Left lobe of liver (tissue), 2 donors: ENCODE measurements around the gene SETD1A. TPM values are rescaled to one million over a fixed set of nuclear protein-coding genes. Genes with fewer than 3 reads are reported as not detected.

Experiments used
- ATAC-seq: fragments of 200-7000 bp; cut with Tn5 transposase; one replicate; pipeline ENCODE4 v1.9.1; 2020; ENCODE audit warnings: mild to moderate bottlenecking, moderate library complexity
- DNase-seq: peaks from one replicate; pipeline ENCODE4 v3.0.0-alpha.2; 2020; ENCODE audit warnings: low spot score
- total RNA-seq: library from RNA; stranded (reverse); gene quantifications from one replicate; pipeline ENCODE4 v1.2.1, GENCODE V29; 2021
- donor health status: DM: no; HTN: no; CAD: no; lungs with moderate emphysema.
- donor health status: DM: no; HTN: yes; CAD: no.

SETD1A gene
- total RNA-seq, 1 donor from 2014 or later, result 8.2 TPM

GRCh38 chr16:30996324-30996984 is 38.9 kb downstream of the SETD1A start:
- peak; percentile 61 for ATAC-seq

GRCh38 chr16:30996985-30997724 is 39.6 kb downstream of the SETD1A start:
- DNase-seq (peak; percentile 94), ATAC-seq (peak; percentile 81)

More at GRCh38 chr16:30996324-30996984, 38.9 kb downstream of the SETD1A start:
- peak; percentile 87 for DNase-seq

- no peak for ATAC-seq
- no peak for DNase-seq
Observed at GRCh38 chr16:30997725-30998711, 40.5 kb downstream of the SETD1A start.

- ATAC-seq (peak; percentile 56), DNase-seq (peak; percentile 85)
Observed at GRCh38 chr16:30998852-30999761, 41.6 kb downstream of the SETD1A start.

GRCh38 chr16:31000671-31001382 is 43.3 kb downstream of the SETD1A start:
- ATAC-seq, result no peak

GRCh38 chr16:31001507-31002249 is 44.1 kb downstream of the SETD1A start:
- ATAC-seq (peak; percentile 18), DNase-seq (peak; percentile 68)

More at GRCh38 chr16:31000671-31001382, 43.3 kb downstream of the SETD1A start:
- DNase-seq, result peak; percentile 65

GRCh38 chr16:31002250-31002700 is 44.7 kb downstream of the SETD1A start:
- no peak for ATAC-seq
- no peak for DNase-seq

GRCh38 chr16:31002862-31003341 is 45.3 kb downstream of the SETD1A start:
- no peak for ATAC-seq
- DNase-seq, result no peak

GRCh38 chr16:31003744-31004143 is 46.2 kb downstream of the SETD1A start:
- ATAC-seq (no peak), DNase-seq (no peak)

GRCh38 chr16:31004658-31005057 is 47.1 kb downstream of the SETD1A start:
- ATAC-seq (no peak), DNase-seq (no peak)

- ATAC-seq, result no peak
- DNase-seq, result no peak
Observed at GRCh38 chr16:31005350-31006085, 48.0 kb downstream of the SETD1A start.

- DNase-seq, result no peak
- ATAC-seq, result no peak
Observed at GRCh38 chr16:31006086-31006385, 48.5 kb downstream of the SETD1A start.

- DNase-seq, result no peak
- ATAC-seq, result no peak
Observed at GRCh38 chr16:31006589-31006988, 49.0 kb downstream of the SETD1A start.

- ATAC-seq (no peak), DNase-seq (no peak)
Observed at GRCh38 chr16:31007684-31008083, 50.1 kb downstream of the SETD1A start.

- DNase-seq (no peak), ATAC-seq (no peak)
Observed at GRCh38 chr16:31008149-31008548, 50.6 kb downstream of the SETD1A start.

GRCh38 chr16:31008551-31008950 is 51.0 kb downstream of the SETD1A start:
- no peak for ATAC-seq

GRCh38 chr16:31009120-31009519 is 51.6 kb downstream of the SETD1A start:
- DNase-seq (no peak), ATAC-seq (no peak)

More at GRCh38 chr16:31008551-31008950, 51.0 kb downstream of the SETD1A start:
- DNase-seq, result no peak
